ENCODE data around the gene GJB6. TPM values are rescaled to one million over a fixed set of nuclear protein-coding genes. Genes with fewer than 3 reads are reported as not detected.

Gene GJB6
- polyA plus RNA-seq, 1 donor from 2014 or later, result not detected

DNA sequence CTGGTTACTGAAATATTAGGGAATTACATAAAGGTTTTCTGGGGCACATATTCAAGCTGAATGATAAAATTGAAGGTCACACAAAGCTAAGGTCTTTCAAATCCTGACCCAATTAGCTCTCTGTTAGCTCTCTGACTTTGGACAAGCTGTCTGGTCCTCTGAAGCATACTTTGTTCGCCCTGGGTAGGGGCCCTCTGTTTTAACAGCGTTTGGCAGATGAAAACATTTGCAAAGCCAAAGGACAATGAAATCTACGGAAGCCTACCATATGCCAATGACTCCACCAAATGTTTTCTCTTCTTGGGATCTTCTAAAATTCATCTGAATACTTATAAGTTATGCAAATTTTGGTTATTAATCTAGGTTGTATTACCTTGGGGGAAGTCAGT, 56.7 kb downstream of the GJB6 start:
- H3K27me3 ChIP-seq (ENCODE audit: insufficient read depth, low read depth, low read length), result no peaks in the 10 kb centered on the region
- no peaks in the 10 kb centered on the region for H3F3A ChIP-seq (ENCODE audit: insufficient read depth, low read length, poor library complexity, severe bottlenecking)
- no peak overlapping the region for H3K9ac ChIP-seq (ENCODE audit: low read length)
- no peaks in the 10 kb centered on the region for H3K9me3 ChIP-seq (ENCODE audit: low read length)
- no peak overlapping the region for H3K27ac ChIP-seq (ENCODE audit: low read length)
- TF ChIP-seq RAD21 (conservative IDR thresholded peaks at IDR 0.05) (no peak), EZH2 (IDR thresholded peaks at IDR 0.05; ENCODE audit: borderline replicate concordance, insufficient read depth, low read length, poor library complexity, severe bottlenecking) (no peak), EP300 (conservative IDR thresholded peaks at IDR 0.05; ENCODE audit: poor library complexity, severe bottlenecking) (no peak), SMC3 (conservative IDR thresholded peaks at IDR 0.05; ENCODE audit: poor library complexity) (no peak), POLR2AphosphoS5 (IDR thresholded peaks at IDR 0.05) (no peak), CTCF (IDR thresholded peaks at IDR 0.05; ENCODE audit: poor library complexity, severe bottlenecking) (no peak), TAF1 (IDR thresholded peaks at IDR 0.05; ENCODE audit: low read depth) (no peak), MXI1 (conservative IDR thresholded peaks at IDR 0.05; ENCODE audit: poor library complexity, severe bottlenecking) (no peak)
- TF ChIP-seq, protein P1, sequence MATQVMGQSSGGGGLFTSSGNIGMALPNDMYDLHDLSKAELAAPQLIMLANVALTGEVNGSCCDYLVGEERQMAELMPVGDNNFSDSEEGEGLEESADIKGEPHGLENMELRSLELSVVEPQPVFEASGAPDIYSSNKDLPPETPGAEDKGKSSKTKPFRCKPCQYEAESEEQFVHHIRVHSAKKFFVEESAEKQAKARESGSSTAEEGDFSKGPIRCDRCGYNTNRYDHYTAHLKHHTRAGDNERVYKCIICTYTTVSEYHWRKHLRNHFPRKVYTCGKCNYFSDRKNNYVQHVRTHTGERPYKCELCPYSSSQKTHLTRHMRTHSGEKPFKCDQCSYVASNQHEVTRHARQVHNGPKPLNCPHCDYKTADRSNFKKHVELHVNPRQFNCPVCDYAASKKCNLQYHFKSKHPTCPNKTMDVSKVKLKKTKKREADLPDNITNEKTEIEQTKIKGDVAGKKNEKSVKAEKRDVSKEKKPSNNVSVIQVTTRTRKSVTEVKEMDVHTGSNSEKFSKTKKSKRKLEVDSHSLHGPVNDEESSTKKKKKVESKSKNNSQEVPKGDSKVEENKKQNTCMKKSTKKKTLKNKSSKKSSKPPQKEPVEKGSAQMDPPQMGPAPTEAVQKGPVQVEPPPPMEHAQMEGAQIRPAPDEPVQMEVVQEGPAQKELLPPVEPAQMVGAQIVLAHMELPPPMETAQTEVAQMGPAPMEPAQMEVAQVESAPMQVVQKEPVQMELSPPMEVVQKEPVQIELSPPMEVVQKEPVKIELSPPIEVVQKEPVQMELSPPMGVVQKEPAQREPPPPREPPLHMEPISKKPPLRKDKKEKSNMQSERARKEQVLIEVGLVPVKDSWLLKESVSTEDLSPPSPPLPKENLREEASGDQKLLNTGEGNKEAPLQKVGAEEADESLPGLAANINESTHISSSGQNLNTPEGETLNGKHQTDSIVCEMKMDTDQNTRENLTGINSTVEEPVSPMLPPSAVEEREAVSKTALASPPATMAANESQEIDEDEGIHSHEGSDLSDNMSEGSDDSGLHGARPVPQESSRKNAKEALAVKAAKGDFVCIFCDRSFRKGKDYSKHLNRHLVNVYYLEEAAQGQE (IDR thresholded peaks at IDR 0.05; ENCODE audit: borderline replicate concordance), result no peak
- H3K36me3 ChIP-seq (ENCODE audit: insufficient read depth, low read length), result no peaks in the 10 kb centered on the region
- H3K79me2 ChIP-seq (replicated peaks; ENCODE audit: insufficient read depth, low read length), result no peaks in the 10 kb centered on the region
- H2AFZ ChIP-seq (ENCODE audit: low read depth, low read length), result no peak overlapping the region
- H3K4me3 ChIP-seq (ENCODE audit: low read length), result no peak overlapping the region
- H4K20me1 ChIP-seq (ENCODE audit: insufficient read depth), result no peaks in the 10 kb centered on the region
- no peak overlapping the region for H3K4me2 ChIP-seq (ENCODE audit: low read length)
- H3K9me2 ChIP-seq (ENCODE audit: insufficient read depth, low read length), result no peaks in the 10 kb centered on the region

GRCh38 chr13:20174656-20175405, 57.3 kb downstream of the GJB6 start:
- no peak for TF ChIP-seq EP300 (conservative IDR thresholded peaks at IDR 0.05; ENCODE audit: poor library complexity, severe bottlenecking)
- TF ChIP-seq RAD21 (conservative IDR thresholded peaks at IDR 0.05), result no peak
- no peak for TF ChIP-seq MXI1 (conservative IDR thresholded peaks at IDR 0.05; ENCODE audit: poor library complexity, severe bottlenecking)
- TF ChIP-seq POLR2AphosphoS5 (IDR thresholded peaks at IDR 0.05), result no peak
- TF ChIP-seq, protein P1 (IDR thresholded peaks at IDR 0.05; ENCODE audit: borderline replicate concordance), result no peak
- no peak for TF ChIP-seq CTCF (IDR thresholded peaks at IDR 0.05; ENCODE audit: poor library complexity, severe bottlenecking)
- no peak for TF ChIP-seq SMC3 (conservative IDR thresholded peaks at IDR 0.05; ENCODE audit: poor library complexity)
- TF ChIP-seq EZH2 (IDR thresholded peaks at IDR 0.05; ENCODE audit: borderline replicate concordance, insufficient read depth, low read length, poor library complexity, severe bottlenecking), result no peak
- no peak for TF ChIP-seq TAF1 (IDR thresholded peaks at IDR 0.05; ENCODE audit: low read depth)
- no peak overlapping the region for H3K27ac ChIP-seq (ENCODE audit: low read length)
- no peak overlapping the region for H3K4me2 ChIP-seq (ENCODE audit: low read length)
- H3K9me2 ChIP-seq (ENCODE audit: insufficient read depth, low read length), result no peaks in the 10 kb centered on the region
- H3K36me3 ChIP-seq (ENCODE audit: insufficient read depth, low read length), result no peaks in the 10 kb centered on the region
- H3K9ac ChIP-seq (ENCODE audit: low read length), result no peak overlapping the region
- H3F3A ChIP-seq (ENCODE audit: insufficient read depth, low read length, poor library complexity, severe bottlenecking), result no peaks in the 10 kb centered on the region
- H3K27me3 ChIP-seq (ENCODE audit: insufficient read depth, low read depth, low read length), result no peaks in the 10 kb centered on the region
- H3K4me3 ChIP-seq (ENCODE audit: low read length), result no peak overlapping the region
- no peaks in the 10 kb centered on the region for H3K9me3 ChIP-seq (ENCODE audit: low read length)
- no peak overlapping the region for H2AFZ ChIP-seq (ENCODE audit: low read depth, low read length)
- H4K20me1 ChIP-seq (ENCODE audit: insufficient read depth), result no peaks in the 10 kb centered on the region
- no peaks in the 10 kb centered on the region for H3K79me2 ChIP-seq (replicated peaks; ENCODE audit: insufficient read depth, low read length)

Data from neural cell (in vitro differentiated cells).